ENCODE measurements around the gene ELOVL7.
A peak's percentile ranks its signal among the peaks of the same experiment; 100 is the strongest.
"Not testable (repeated sequence)": the region's sequence is repeated elsewhere in the genome, so short reads cannot be mapped to it uniquely, and the experiment has no call there.

Gene ELOVL7

GRCh38 chr5:60789551-60789950 lies 54.5 kb downstream of the ELOVL7 start:
- no peak for DNase-seq

- DNase-seq = no peak
These were observed 55.1 kb downstream of the ELOVL7 start for GRCh38 chr5:60788863-60789513.

DNA sequence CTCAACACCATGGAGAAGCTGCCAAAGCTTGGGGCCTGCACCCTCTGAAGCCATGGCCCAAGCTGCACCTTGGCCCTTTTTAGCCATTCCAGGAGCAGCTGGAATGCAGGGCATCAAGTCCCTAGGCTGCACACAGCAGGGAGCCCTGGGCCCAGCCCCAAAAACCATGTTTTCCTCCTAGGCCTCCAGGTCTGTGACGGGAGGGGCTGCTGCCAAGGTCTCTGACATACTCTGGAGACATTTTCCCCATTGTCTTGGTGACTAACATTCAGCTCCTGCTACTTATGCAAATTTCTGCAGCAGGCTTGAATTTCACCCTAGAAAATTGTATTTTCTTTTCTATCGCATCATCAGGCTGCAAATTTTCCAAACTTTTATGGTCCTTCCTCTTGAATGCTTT lies 64.6 kb downstream of the ELOVL7 start:
- no peak for DNase-seq

DNA sequence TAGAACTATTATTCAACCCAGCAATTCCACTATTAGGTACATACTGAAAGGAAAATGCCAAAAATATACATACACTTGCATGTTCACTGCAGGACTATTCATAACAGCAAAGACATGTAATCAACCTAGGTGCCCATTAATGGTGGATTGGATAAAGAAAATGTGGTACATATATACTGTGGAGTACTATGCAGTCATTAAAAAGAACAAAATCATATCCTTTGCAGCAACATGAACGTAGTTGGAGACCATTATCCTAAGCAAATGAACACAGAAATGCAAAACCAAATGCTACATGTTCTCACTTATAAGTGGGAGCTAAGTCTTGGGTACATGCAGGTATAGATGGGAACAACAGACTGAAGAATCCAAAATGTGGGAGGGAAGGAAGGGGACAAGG lies 67.7 kb downstream of the ELOVL7 start:
- no peak for DNase-seq

GRCh38 chr5:60765019-60765709 lies 78.9 kb downstream of the ELOVL7 start:
- DNase-seq = no peak

GRCh38 chr5:60763061-60763460 lies 81.0 kb downstream of the ELOVL7 start:
- DNase-seq = no peak

DNA sequence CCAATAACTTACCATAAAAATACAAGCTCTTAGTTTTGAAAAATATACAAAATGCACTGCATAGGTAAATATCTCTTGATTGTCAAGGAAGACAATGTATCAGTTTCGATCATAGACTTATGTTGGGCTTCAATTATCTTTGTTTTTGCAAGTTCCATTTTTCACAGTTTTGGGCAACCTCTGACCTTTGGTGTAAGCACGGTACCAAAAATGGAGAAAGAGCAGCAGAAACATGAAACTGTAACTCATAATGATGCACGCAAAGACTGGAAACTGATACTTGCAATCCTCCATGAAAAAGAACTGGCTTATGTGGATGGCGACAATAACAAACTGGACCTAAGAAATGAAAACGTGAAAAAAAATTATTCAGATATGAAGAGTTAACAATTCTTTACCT lies 89.6 kb downstream of the ELOVL7 start:
- no peak for DNase-seq

GRCh38 chr5:60744682-60745081 lies 99.4 kb downstream of the ELOVL7 start:
- no peak for DNase-seq

DNA sequence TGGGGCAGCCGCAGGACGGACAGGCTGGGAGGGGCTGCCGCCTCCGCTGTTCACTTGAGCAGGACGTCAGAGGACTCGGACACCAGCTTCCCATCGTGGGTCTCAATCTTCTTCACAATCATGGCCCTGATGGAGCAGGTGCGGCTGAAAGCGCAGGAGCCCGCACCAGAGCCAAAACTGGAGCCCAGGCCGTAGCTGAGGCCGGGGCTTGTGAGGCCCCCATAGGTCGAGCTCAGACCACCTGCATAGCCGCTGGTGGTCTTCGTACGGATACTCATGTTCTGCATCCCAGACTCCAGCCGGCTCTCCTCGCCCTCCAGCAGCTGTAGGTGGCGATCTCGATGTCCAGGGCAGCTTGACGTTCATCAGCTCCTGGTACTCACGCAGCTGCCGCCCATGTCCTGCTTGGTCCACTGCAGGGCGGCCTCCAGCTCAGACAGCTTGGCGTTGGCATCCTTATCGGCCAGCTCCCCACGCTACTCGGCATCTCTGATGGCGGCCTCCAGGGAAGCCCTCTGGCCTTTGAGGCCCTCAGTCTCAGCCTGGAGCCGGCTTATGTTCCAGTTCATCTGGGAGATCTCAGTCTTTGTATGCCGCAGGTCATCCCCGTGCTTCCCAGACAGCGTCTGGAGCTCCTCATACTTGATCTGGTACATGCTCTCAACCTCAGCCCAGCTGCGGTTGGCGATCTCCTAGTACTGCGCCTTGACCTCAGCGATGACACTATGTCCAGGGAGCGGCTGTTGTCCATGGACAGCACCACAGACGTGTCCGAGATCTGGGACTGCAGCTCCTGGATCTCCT lies 100.4 kb downstream of the ELOVL7 start:
- DNase-seq = no peak

DNA sequence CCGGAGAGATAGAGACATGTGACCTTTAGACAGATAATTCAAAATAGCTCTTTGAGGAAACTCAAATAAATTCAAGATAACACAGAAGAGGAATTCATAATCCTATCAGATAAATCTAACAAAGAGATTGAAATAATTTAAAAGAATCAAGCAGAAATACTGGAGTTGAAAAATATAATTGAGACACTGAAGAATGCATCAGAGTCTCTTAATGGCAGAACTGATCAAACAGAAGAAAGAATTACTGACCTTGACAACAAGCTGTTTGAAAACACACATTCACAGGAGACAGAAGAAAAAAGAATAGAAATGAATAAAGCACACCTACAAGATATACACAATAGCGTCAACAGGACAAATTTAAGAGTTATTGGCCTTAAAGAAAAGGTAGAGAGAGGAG lies 103.7 kb downstream of the ELOVL7 start:
- no peak for DNase-seq

DNA sequence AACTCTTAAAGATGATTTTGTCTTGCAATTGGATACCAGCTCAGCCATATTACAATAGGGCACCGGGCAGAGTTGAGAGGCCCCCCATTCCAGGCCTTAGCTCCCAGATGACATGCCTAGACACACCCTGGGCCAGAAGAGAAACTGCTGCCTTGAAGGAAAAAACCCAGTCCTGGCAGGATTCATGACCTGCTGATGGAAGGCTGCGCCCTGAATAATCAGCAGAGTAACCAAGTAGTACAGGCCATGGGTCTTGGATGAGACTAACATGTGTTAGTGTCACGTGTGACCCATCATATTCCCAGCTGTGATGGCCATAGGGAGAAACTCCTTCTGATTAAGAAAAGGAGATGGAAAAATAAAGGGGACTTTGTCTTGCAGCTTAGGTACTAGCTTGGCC lies 105.1 kb downstream of the ELOVL7 start:
- DNase-seq = no peak

DNA sequence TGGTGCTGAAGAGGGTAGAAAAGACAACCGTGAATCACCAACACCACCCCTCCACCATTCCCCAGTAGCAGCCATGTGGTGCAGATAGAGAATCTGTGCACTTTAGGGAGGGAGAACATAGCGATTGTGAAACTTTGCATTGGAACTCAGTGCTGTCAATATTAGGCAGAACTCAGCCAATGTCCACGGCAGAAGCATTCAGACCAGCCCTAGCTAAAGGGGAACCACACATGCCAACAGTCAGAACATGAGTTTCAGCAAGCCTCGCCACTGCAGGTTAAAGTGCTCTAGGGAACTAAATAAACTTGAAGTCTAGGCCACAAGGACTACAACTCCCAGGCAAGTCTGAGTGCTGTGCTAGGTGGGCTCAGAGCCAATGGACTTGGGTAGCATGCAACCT lies 105.6 kb downstream of the ELOVL7 start:
- no peak for DNase-seq

- DNase-seq = not testable (repeated sequence)
These were observed 113.2 kb downstream of the ELOVL7 start for GRCh38 chr5:60730858-60731257.

DNA sequence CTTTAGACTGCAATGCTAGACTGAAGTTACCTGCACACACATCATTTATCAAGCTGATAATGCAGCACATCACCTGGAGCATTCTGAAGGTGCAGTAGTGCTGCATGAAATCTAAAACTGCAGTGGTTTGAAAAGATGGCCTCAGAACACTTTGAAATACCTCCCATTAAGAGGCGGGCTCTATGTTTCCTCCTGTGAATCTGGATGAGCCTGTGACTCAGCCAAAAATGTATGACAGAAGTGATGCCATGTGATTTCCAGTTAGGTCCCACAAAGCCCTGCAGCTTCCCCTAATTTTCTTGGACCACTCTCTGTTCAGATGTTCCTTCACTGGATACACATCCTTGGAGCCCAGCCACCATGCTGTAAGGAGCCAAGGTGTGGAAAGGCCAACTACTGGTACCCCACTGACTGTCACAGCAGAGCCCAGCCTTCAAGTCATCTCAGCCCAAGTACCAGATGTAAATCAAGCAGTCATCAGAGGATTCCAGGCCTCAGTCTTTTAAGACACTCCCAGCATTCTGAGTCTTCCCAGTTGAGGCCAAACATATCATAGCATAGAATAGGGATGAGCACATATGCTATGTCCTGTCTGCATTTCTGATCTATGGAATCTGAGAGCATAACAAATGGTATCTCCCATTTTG lies 116.9 kb downstream of the ELOVL7 start:
- no peak for DNase-seq

GRCh38 chr5:60724126-60724525 lies 119.9 kb downstream of the ELOVL7 start:
- no peak for DNase-seq

GRCh38 chr5:60722416-60722815 lies 121.7 kb downstream of the ELOVL7 start:
- no peak for DNase-seq

GRCh38 chr5:60719329-60719728 lies 124.7 kb downstream of the ELOVL7 start:
- DNase-seq = peak; percentile 11

DNA sequence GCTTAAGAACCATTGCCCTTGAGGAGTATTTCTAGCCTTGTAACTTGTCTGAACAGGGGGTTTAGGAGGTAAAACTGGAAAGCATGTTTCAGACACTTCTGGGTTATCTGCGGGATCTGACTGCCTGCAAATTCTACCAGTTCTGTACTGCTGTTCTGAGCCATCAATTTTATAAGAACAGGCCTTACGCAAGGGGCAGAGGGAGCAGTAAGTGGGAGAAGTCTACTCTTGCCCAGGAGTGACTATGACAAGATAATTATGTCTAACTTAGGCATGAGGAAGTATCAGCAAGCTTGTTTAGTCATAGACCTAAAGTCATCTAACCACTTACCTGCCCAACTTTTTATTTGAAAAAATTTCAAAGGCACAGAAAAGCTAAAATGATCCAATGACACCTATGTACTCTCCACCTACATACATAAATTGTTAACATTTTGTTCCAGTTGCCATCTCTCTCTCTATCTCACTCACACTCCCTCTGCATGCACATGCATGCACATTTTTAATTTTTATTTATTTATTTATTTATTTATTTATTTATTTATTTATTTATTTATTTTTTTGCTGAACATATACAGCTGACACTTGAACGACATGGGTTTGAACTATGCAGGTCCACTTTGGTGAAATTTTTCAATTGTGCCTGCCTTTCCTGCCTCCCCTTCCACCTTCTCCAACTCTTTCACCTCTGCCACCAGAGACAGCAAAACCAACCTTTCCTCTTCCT lies 125.7 kb downstream of the ELOVL7 start:
- DNase-seq = no peak

- DNase-seq = not testable (repeated sequence)
These were observed 128.7 kb downstream of the ELOVL7 start for GRCh38 chr5:60715201-60715928.

DNA sequence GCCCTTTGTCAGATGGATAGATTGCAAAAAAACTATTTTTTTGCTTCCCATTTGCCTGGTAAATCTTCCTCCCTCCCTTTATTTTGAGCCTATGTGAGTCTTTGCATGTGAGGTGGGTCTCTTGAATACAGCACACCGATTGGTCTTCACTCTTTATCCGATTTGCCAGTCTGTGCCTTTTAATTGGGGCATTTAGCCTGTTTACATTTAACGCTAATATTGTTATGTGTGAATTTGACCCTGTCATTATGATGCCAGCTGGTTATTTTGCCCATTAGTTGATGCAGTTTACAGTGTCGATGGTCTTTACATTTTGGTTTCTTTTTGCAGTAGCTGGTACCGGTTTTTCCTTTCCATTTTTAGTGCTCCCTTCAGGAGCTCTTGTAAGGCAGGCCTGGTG lies 131.1 kb downstream of the ELOVL7 start:
- DNase-seq = no peak

DNA sequence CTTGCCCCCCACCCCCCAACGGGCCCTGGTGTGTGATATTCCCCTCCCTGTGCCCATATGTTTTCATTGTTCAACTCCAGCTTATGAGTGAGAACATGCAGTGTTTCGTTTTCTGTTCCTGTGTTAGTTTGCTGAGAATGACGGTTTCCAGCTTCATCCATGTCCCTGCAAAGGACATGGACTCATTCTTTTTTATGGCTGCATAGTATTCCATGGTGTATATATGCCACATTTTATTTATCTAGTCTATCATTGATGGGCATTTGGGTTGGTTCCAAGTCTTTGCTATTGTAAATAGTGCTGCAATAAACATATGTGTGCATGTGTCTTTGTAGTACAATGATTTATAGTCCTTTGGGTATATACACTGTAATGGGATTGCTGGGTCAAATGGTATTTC lies 132.2 kb downstream of the ELOVL7 start:
- DNase-seq = not testable (repeated sequence)

DNA sequence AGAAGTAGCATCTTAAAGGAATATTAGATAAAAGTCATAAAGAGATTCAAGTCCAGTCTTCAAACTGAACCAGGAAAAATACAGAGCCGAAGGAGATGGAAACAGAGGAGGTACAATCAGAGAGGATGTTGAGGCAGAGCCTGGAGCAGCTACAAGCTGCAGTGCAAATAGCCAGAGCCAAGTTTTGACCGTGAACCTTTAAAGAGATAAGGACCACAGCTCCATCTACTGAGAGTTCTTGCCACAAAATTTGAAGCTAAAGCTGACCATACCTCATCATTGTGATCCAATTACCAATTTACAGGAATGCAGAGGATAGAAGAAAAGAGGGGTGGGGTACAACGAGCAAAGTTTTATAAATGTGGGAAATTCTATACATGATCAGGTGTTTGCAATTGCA lies 133.7 kb downstream of the ELOVL7 start:
- DNase-seq = no peak

Data from hematopoietic multipotent progenitor cell treated with erythropoietin and hydrocortisone succinate and interleukin-3 and kit ligand, for 8 days (in vitro differentiated cells).